HG02973 (cell line): ENCODE data around the gene EDC4.

Experiments used
- ATAC-seq: cut with Tn5 transposase; IDR thresholded peaks from one replicate; pipeline ENCODE4 v1.9.1; 2021; ENCODE audit warnings: moderate library complexity; ENCODE audit not compliant: unreplicated experiment

The EDC4 gene

DNA sequence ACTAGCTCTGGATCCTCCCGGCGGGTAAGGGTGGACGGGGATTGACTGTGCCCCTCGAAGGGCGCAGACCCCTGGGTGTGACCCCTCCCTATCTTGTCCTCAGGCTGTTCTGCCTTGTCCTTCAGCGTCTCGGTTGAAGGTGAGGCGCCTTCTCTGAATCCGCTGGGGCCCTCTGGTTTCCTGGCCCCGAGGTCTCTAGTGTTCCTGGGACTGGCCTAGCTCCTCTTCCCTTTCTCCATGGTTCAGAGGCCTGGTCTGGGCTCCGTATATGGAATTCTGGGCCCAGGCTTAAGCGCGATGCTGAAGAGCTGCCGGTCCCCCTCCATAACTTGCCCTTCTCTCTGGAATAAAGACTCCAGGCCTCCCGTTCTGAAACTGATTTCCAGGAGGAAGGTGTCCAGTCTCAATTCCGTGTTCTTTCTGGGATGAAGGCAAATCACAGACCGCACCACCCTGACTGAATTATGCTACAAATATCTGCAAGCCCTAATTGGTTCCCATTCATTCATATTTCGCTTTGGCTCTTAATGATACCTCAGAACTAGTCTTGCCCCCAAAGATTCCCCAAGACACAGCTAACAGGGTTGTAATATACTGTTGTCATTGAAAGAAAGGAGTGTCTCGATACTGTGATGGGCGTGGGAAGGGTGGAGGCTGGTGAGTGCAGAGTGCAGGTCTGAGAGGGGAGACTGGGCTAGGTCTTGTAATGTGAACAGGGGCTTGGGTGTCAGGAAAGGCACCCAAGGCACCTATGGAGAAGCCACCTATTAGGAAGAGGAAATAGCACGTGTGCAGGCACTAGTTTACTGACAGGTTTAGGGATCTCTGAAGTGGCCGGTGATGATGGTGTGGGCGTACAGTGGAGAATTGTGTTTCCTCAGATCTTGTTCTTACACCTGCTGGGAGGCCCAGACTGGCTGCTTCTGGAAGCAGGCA lies 851 bp downstream of the EDC4 start:
- no peak for ATAC-seq

DNA sequence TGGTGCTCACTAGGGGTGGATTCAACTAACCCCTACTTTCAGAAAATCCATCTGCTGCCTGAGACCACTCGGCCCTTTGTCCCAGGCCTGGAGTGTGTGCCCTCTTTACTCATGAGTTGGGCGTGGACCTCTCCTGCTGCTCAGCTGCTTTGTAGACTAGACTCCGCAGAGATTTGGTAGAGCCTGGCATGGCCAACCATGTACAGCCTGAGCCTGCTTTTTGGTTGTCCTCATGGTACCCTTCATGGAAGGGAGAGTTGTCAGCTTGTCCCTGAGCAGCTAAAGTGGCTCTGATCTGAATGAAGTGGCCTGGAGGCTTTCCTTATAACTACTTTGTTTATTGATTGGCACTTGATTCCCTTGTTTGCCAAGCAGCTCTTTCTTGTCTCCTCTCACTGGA lies 1.5 kb downstream of the EDC4 start:
- no peak for ATAC-seq

DNA sequence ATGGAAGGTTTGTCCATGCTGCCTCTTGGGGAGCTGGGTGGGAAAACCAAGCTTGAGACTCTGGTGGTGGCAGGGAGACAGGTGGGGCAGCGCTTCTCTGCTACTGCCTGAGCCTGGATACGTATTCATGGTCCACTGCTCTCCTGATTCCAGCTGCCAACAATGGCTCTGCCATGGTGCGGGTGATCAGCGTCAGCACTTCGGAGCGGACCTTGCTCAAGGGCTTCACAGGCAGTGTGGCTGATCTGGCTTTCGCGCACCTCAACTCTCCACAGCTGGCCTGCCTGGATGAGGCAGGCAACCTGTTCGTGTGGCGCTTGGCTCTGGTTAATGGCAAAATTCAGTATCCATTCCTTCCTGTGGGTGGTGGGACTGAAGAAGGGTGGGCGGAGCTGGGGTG lies 4.2 kb downstream of the EDC4 start:
- no peak for ATAC-seq

DNA sequence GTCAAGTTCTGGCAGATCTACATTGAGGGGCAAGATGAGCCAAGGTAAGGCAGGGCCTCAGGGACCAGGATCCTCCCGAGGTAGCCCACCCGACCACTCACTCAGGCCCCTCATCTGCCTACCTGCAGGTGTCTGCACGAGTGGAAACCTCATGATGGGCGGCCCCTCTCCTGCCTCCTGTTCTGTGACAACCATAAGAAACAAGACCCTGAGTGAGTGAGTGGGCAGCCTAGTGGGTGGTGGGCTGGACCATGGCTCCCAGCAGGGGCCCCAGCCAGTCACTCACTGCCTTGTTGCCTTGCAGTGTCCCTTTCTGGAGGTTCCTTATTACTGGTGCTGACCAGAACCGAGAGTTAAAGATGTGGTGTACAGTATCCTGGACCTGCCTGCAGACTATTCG lies 5.4 kb downstream of the EDC4 start:
- ATAC-seq = no peak

DNA sequence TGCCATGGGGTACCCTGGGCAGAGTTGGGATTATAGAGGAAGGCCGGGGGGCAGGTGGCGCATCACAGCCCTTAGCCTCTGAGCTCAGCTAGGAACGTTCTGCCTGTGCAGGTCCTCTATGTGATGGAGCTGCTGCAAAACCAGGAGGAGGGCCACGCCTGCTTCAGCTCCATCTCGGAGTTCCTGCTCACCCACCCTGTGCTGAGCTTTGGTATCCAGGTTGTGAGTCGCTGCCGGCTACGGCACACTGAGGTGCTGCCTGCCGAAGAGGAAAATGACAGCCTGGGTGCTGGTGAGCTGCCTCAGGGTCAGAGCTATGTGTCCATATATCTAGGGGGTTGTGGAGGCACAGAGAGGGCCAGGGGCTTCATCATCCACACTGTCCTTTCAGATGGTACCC lies 6.0 kb downstream of the EDC4 start:
- no peak for ATAC-seq

DNA sequence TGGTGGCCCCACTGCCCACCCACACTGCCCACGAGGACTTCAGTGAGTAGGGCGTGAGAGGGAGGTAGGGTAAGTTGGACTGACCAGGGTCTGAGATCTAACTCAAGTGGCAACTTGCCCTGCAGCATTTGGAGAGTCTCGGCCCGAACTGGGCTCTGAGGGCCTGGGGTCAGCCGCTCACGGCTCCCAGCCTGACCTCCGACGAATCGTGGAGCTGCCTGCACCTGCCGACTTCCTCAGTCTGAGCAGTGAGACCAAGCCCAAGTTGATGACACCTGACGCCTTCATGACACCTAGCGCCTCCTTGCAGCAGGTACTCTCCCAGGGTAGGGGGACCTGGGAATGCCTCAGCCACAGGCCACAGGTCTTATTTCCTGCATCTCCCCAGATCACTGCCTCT lies 6.6 kb downstream of the EDC4 start:
- no peak for ATAC-seq

DNA sequence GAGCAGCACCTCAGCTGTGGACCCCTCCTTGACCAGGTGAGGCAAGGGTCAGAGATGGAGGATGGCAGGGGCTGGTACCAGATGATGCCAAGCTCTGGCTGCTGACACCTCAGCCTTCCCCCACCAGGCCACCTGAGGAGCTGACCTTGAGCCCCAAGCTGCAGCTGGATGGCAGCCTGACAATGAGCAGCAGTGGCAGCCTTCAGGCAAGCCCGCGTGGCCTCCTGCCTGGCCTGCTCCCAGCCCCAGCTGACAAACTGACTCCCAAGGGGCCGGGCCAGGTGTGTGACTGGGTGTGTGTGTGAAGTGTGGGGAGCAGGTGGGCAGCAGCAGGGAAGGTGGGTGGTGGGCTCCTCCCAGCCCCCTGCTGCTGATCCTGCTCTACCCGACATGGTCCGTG lies 7.1 kb downstream of the EDC4 start:
- ATAC-seq = no peak

DNA sequence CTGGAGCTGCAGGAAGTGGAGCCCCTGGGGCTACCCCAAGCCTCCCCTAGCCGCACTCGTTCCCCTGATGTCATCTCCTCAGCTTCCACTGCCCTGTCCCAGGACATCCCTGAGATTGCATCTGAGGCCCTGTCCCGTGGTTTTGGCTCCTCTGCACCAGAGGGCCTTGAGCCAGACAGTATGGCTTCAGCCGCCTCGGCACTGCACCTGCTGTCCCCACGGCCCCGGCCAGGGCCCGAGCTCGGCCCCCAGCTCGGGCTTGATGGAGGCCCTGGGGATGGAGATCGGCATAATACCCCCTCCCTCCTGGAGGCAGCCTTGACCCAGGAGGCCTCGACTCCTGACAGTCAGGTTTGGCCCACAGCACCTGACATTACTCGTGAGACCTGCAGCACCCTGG lies 7.7 kb downstream of the EDC4 start:
- no peak for ATAC-seq

DNA sequence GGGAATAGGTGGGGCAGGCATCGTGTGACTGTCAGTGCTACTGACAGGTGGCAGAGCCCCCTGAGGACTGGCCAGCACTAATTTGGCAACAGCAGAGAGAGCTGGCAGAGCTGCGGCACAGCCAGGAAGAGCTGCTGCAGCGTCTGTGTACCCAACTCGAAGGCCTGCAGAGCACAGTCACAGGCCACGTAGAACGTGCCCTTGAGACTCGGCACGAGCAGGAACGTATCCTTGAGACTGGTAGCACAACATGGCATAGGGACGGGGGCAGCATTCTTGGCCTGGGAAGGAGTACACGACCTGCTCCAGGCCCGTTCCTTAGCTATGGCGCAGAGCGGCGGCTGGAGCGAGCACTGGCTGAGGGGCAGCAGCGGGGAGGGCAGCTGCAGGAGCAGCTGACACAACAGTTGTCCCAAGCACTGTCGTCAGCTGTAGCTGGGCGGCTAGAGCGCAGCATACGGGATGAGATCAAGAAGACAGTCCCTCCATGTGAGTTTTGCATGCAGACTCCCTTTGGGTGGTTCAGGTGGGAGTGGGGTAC lies 8.8 kb downstream of the EDC4 start:
- ATAC-seq = no peak

DNA sequence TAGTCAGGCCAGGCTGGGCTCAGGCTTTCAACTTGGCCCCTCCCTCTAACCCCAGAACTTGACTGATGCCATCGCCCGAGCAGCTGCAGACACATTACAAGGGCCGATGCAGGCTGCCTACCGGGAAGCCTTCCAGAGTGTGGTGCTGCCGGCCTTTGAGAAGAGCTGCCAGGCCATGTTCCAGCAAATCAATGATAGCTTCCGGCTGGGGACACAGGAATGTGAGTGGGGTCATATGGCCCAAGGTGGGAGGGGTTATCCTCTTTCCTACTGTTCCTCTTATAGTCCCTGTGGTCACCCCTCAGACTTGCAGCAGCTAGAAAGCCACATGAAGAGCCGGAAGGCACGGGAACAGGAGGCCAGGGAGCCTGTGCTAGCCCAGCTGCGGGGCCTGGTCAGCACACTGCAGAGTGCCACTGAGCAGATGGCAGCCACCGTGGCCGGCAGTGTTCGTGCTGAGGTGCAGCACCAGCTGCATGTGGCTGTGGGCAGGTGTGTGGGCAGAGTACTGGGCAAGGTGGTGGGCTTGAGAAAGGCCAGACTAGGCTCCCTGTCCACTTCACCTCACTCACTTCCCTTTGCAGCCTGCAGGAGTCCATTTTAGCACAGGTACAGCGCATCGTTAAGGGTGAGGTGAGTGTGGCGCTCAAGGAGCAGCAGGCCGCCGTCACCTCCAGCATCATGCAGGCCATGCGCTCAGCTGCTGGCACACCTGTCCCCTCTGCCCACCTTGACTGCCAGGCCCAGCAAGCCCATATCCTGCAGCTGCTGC lies 9.7 kb downstream of the EDC4 start:
- ATAC-seq = no peak

DNA sequence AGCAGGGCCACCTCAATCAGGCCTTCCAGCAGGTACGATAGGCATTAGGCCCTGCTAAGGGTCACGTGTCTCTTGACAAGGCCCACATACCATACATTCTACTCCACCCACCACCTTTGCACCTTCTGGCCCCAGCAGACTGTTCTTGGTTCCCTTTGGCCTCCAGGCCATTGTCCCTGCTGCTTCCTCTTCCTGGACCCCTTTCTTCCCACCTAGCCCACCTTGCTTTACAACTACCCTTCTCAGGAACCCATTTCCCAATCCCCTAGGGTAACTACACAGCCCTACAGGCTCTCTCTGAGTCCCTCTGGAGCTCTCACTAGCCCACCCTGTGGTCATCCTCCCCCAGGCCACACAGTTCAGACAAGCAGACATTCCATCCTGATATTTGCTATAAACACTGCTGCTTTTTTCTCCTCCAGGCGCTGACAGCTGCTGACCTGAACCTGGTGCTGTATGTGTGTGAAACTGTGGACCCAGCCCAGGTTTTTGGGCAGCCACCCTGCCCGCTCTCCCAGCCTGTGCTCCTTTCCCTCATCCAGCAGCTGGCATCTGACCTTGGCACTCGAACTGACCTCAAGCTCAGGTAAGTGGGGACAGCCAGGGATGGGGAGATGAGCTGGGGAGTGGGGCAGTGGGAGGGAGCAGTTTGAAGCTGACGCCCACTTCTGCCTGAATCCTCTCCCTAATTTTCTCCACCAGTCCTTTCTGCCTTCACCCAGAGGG lies 10.5 kb downstream of the EDC4 start:
- ATAC-seq = no peak

DNA sequence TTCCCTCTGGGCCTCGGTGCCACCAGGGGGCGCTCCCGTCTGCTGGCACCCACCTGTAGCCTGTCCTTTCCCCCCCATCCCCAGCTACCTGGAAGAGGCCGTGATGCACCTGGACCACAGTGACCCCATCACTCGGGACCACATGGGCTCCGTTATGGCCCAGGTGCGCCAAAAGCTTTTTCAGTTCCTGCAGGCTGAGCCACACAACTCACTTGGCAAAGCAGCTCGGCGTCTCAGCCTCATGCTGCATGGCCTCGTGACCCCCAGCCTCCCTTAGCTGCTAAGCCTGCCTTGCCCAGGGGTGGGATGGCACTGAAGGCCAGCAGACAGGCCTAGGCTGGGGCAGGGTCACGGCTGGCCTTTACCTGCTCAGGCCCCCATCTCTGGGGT lies 11.0 kb downstream of the EDC4 start:
- no peak for ATAC-seq

DNA sequence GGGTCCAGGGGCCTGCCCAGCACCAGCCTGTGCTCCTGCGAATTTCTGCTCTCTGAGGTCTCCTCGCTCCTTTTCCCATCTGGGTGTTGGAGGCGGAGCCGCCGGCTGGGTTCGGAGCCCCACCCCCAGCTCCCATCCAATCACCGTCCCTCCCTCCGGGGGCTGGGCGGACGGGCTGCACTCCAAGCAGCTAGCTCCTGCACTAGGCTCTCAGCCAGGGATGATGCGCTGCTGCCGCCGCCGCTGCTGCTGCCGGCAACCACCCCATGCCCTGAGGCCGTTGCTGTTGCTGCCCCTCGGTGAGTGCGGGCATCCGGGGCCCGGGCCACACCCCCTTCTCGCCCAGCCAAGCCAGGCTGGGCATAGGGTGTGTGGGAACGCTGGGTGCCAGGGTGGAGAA lies 11.8 kb downstream of the EDC4 start, which contains the start of gene NRN1L:
NRN1L (plus strand) TSS at position 202 of the 400 bp plus-strand sequence; CDS start at position 221, 19 bp downstream.
- ATAC-seq = no peak

DNA sequence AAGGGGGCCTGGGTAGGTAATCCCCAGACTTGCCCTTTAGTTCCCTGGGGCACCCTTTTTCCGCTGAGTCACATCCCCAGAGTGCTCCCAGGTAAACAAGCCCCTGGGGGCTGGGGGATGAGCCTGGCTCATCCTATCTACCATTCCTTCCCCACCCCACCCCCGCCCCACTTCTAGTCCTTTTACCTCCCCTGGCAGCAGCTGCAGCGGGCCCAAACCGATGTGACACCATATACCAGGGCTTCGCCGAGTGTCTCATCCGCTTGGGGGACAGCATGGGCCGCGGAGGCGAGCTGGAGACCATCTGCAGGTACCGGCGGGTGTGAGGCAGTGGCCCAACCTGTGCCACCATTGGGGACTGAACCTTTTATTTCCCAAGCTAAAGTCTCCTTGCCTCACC lies 12.7 kb downstream of the EDC4 start:
- ATAC-seq = no peak

DNA sequence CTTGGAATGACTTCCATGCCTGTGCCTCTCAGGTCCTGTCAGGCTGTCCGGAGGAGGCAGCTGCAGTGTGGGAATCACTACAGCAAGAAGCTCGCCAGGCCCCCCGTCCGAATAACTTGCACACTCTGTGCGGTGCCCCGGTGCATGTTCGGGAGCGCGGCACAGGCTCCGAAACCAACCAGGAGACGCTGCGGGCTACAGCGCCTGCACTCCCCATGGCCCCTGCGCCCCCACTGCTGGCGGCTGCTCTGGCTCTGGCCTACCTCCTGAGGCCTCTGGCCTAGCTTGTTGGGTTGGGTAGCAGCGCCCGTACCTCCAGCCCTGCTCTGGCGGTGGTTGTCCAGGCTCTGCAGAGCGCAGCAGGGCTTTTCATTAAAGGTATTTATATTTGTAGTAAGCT lies 13.1 kb downstream of the EDC4 start:
- ATAC-seq = no peak

DNA sequence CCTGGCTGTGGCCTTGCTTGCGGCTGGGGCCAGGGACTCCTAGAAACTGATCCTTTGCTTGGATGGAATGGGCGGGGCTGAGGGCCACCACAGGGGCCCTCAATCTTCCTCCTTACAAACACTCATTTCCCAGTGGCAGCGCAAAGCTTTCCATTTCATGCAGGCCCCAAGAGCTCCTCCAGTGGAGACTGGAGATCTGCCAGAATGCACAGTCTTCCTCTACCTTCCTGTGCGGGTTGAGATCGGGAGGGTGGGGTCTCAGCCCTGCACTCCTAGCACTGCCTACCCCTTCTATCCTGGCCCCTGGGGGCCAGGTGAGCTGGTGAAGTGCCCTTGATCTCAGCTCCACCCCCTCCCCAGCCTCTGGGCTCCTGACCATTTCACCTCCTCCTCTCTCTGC lies 13.5 kb downstream of the EDC4 start:
- ATAC-seq = no peak

DNA sequence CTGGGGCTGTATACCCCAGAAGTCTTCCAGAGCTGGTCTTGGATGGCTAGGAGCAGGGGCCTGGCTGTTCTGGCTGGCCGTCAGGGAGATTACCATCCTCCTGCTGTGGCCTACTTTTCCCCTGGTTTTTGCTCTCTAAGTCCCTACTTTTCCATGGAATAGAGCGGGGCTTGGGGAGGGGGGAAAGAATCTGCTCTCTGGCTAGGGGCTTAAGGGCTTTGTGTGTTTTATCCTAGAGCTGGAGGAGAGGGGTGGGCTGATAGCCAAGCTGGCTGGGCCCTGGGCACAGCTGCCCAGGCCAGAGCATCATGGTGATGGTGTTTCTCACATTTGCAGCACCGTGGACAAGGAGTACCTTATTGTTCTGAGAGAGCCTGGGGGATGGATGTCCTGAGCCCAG lies 15.5 kb downstream of the EDC4 start:
- ATAC-seq = no peak

DNA sequence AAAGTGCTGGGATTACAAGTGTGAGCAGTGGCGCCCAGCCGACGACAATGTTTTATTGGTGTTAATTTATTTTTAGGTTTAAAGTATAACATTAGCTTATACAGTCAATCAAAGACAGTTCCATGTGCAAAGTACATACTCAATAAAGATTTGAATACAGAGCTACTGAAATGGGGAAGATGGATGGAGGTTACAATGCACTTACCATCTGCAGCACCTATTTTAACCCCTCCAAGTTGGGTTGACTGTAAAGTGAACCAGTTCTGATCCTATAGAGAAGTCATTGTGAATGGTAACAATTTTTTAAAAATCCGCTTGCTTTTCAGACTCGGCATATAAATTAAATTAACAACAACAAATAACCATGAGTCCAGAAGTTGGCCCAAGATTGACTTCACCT lies 19.5 kb downstream of the EDC4 start:
- ATAC-seq = no peak

DNA sequence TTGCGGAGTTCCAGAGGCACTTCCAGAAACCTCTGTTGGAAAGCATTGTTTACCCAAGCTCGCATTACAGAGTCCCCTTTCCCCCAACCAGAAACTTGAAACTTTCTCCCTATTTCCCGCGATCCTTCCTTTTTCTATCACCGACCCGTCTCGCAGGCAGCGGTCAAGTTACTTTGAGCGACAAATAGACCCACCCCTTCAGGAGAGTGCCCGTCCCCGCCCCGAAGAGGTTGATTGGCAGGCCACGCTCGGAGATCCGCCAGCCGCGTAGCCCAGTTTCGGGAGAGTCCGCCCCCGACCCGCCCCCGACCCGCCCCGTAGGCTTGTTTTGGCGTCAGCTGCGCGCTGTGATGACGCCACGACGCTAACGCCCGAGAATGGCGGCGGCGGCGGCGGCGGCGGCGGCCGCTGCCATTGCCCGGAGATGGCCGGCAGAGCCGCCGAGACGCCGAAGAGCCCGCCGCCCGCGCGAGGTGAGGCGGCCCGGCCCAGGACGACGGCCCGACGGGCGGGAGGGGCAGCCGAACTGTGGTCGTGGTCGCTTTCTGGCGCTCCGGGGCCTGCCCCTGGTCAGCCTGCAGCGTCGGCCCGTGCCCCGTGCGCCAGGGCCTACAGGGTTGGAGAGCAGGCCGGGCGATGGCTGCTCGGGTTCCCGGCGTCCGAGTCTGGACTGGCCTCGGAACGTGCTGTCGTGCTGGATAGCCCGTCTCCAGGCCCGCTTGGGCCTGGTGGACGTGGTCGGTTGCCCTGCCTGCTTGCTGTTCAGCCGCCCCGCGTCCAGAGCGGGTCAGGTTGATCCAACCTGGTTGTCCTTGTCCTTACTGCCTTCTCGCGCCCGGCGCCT lies 20.3 kb downstream of the EDC4 start, which contains the start of gene PSKH1:
PSKH1 (plus strand) TSS at position 356 of the 844 bp plus-strand sequence. CDS start 15,496 bp downstream, outside the sequence.
- ATAC-seq = peak; percentile 86

DNA sequence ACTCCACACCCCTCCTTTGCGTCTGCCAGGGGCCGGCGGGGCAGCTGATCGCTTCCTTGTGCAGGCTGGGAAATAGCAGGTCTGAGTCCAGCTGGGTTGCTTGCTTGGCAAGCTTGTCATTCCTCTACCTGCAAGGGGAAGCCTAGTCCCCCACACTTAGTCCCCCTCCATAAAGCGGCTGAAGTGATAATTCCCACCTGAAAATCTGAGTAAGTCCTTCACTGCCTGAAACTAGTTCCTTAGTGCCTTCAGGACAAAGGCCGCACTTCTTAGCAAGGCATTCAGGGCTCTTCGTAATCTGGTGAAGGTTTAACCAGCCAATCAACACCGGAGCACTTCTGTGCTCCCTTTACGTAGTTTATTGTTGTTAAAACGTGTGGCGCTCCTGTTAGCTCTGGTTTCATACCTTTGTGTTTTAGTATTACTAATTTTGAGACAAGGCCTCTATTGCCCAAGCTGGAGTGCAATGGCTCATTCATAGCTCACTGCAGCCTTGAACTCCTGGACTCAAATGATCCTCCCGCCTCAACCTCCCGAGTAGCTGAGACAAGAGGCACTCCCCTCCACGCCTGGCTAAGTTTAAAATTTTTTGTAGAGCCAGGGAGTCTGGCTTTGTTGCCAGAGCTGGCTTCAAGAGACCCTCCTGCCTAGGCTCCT lies 21.0 kb downstream of the EDC4 start:
- ATAC-seq = no peak
